ENCODE measurements around the gene ALPI.
"Not testable (repeated sequence)": the region's sequence is repeated elsewhere in the genome, so short reads cannot be mapped to it uniquely, and the experiment has no call there.

The ALPI gene

DNA sequence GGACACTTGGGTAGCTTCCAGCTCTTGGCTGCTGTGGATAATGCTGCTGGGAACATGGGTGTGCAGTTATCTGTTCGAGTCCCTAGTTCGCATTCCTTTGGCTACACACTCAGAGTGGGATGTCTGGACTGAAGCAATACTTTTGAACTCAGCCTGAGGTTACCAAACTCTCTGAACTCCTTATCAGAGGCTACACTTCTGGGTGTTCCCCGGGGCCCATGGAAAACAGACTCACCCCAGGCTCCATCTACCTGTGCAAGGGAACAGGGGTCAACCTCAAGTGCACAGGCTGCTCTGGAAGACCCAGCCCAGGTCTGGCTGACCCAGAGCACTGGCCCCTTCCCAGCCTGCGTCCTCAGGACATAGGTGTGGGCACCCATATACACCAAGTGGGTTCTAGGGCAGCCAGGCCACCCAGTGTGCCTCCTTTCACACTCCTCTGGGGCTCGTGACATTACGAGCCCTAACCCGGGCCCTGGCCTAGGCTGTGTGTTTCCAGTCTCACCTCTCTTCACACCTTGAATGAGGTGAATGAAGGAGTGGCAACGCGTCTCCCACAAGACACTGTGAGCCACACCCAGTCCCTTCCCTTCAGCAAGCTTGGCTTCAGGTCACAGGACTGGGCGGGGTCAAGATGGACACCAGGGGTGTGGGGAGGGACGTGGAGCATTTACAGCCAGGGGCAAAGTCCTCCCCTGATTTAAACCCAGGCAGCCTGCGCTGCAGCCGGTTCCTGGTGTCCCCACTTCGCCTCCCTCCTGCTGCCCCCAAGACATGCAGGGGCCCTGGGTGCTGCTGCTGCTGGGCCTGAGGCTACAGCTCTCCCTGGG lies at the start of gene ALPI:
TSS of gene ALPI (plus strand) at position 728 of the 830 bp plus-strand sequence. CDS start at position 775, 47 bp downstream.
- no peak for ATAC-seq

DNA sequence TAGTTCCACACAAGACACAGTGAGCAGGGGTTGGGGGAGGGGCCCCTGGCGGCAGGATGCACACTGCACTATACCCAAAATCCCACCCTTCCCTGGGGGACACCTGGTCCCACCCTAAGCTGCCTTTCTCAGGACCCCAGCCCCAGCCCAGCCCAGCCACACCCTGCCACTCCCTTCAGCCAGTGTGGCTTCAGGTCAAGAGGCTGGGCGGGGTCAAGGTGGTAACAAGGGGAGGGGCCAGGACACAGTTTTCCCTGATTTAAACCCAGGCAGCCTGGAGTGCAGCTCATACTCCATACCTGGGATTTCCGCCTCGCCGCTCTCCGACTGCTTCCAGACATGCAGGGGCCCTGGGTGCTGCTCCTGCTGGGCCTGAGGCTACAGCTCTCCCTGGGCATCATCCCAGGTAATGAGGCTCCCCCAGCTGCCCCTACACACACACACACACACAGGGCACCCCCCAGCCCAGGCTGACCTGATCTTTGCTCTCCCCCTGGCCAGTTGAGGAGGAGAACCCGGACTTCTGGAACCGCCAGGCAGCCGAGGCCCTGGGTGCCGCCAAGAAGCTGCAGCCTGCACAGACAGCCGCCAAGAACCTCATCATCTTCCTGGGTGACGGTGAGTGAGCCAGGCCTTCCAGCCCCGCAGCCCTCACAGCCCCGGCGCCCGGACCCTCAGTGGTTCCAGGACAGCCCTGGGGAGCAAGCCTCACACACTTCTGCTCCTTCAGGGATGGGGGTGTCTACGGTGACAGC lies 49.2 kb upstream of the ALPI start, which contains the start of gene ALPG:
TSS of gene ALPG (plus strand) at position 289 of the 755 bp plus-strand sequence. CDS start at position 340, 51 bp downstream.
- no peak for ATAC-seq

GRCh38 chr2:232407428-232408150 lies 48.4 kb upstream of the ALPI start:
- not testable (repeated sequence) for ATAC-seq

- ATAC-seq: not testable (repeated sequence)
Measured at GRCh38 chr2:232408269-232408668, 47.7 kb upstream of the ALPI start.

- ATAC-seq: not testable (repeated sequence)
Measured at GRCh38 chr2:232409617-232410016, 46.3 kb upstream of the ALPI start.

DNA sequence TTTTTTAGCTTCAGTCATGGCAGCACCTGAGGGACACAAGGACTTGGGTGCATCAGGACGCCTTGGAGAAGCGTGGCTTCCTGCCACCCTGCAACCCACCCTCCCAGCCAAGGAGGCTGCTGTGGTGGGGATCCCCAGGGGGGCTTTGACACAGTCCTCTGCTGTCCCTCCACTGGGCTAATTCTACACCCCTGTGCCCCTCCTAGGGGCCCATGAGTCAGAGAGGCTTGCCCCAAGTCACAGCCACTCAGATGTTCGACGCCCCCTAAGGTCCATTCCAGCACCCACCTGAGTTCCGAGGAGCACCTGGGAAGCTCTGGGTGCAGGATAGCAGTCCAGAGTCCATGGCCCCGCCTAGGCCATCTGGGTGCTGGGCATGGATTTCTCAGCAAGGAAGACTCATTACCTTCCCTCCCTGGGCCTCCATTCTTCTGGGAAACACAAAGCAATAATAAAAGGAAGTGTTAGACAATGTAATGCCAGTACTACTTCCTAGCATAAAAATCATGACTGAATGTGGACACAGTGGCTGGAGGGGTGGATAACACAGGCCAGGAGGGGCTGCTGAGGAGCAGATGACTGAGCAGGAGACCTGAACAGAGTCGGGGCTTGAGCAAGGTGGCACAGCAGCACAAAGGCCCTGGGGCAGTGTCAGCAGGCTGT lies 45.6 kb upstream of the ALPI start:
- ATAC-seq: no peak

DNA sequence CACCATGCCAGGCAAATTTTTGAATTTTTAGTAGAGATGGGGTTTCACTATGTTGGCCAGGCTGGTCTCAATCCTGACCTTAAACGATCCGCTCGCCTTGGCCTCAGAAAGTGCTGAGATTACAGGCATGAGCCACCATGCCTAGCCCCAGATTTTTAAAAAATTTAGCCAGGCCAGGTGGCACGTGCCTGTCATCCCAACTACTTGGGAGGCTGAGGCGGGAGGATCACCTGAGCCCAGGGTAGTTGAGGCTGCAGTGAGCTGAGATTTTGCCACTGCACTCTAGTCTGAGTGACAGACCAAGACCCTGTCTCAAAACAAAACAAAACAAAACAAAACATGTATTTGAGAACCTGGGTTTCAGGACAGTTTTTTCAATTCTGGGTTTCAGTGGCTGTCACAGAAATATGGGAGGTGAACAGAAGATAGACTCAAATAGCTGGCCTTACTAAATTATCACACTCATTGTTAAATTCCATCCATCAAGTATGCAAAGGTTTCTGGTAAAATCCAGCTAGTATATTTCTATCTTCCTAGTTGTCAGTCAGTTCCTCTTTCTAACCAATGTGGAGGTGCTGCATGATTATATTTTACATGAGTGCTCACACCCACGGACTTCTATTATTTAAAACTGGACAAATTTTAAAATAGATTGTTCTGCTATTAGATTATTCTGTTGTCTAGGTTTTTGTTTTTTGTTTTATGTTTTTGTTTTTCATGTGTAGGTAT lies 43.9 kb upstream of the ALPI start:
- ATAC-seq: no peak

DNA sequence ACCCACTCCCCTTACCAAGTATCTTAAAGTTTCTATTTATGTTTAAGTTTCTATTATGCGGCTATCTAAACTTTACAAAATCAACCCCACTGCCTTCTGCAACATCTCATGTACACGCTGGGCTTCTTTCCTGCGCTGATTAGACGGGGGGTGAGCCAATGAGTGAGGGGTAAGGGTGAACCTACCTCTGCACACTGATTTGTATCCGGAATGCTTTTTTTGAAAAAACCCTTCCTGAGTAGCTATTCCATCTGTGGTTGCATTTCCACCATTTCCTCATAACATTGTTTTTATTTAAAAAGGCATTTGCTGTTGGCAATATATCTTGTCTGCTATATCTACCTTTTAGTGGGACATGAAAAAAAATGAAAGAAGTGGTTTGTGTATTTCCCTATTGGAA lies 43.0 kb upstream of the ALPI start:
- ATAC-seq: no peak

- ATAC-seq: no peak
Measured at GRCh38 chr2:232415138-232415690, 40.7 kb upstream of the ALPI start.

DNA sequence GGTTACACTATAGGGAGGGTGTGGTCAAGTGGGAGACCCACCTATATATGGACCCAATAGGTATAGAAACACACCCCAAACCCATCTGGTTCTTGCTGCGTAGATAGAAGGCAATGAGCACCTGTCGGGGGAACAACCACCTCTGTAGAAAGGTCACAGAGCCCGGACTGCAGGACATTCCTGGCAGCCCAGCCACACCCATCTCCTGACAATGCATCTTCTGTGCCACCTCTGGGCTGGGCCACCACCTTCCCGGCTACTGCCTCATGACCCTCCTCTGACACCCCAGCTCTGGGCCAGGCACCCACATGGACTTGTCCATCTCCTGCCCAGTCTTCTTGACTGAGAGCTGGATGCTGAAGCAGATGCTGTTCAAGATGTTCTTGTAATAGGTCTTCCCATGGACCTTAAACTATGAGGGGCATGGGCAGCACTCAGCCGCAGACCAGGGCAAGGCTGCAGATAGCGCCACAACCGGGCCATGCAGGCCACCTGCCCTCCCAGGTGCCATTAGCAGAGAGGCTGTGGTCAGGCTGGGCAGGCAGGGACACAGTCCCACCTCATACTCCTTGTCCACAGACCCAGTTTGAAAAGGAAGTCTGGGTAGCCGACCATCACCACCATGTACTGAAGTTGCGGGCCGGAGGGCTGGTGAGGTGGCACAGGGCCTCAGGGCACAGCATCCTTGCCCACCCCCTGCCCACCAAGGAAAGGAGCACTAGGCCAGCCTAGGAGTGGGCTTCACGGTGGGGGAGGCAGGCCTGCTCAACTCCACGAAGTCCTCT lies 40.0 kb upstream of the ALPI start:
- no peak for ATAC-seq

GRCh38 chr2:232416521-232417470 lies 39.2 kb upstream of the ALPI start:
- ATAC-seq: no peak

- no peak for ATAC-seq
Measured at GRCh38 chr2:232417489-232417888, 38.5 kb upstream of the ALPI start.

GRCh38 chr2:232418056-232418455 lies 37.9 kb upstream of the ALPI start:
- no peak for ATAC-seq

DNA sequence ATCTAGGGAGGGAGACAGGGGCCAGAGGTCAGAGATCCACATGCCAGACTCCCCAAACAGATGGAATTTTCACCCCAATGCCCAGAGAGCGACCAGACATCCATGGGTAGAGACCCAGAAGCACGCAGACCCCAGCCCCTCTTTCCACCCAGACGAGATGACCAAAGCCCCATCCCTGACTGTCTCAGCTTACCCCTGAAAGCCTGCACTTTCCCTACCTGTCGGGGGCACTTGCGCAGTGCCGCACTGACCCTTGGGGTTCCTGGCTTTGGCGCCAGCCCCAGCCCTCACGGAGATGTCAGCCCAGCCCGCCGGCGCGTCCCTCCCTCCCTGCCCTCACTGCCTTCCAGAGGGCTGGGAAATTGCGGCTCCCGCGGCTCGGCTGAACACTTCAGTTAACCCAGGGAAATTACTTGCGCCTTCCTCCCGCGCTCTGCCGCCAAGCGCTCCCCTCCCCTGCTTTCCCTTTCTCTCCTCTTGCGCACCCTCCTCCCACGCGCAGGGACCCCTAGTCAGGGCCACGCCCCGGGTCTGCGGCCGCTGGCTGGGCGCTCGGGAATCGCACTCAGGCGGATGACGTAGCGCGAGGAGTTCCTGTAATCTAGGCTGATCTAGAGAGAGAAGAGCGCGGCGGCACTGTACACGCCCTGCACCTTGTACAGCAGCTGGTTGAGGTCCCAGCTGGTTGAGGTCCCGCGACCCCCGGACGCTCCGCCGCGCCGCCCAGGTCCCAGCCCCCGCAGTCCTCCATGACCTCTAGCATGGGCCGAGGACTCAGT lies 37.3 kb upstream of the ALPI start:
- ATAC-seq: no peak

DNA sequence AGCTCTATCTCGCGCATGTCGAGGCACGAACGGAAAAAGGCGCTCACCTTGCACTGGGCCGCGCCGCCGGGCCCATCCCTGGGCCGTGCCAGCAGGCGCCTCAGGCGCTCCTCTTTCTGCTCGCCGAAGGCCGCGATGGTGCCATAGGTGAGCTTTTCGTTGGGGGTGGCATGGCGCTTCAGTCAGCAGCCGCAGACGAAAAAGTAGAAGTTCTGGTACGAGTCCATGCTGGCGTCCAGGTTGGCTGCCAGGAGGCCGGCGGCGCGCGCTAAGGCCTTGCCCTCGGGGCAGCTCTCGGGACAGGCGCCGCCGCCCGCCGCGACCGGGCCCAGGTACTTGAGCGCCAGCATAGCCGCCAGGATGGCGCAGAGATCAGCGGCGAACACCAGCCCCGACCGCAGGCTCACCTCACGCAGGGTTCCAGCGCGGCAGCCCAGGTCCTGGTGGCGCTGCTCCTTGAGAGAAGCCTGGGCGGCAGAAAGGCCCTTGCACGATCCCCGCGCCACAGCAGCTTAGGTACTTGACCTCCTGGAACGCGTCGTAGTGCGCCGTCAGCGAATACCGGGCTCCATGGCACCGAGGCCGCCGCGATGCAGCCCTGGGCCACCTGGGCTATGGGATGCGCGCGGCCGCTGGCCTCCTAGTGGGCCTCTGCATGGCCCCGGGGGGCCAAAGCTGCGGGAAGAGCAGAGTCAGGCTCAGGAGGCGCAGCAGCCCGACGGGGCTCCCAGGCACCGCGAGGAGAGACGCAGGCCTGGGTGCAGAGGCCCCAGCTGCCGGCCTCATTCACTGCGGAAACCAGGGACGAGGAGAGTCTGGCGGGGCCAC lies 36.5 kb upstream of the ALPI start:
- no peak for ATAC-seq

DNA sequence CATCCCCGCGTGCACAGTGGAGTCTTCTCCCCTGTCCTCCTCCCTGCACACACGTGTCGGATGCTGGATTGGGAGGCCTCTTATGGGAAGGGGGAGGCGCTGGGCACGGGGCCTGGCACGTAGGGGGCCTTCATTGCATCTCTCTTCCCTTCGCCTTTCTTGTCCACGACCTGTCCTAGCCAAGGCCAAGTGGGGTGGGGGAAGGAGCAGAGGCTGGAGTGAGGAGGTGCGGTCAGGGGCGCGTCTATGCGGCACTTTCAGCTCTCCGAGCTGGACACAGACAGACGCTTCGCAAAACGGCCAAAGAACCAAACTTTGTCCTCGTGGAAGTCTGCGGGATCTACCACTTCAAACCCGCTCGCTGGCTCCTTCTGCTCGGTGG lies 35.9 kb upstream of the ALPI start:
- no peak for ATAC-seq

DNA sequence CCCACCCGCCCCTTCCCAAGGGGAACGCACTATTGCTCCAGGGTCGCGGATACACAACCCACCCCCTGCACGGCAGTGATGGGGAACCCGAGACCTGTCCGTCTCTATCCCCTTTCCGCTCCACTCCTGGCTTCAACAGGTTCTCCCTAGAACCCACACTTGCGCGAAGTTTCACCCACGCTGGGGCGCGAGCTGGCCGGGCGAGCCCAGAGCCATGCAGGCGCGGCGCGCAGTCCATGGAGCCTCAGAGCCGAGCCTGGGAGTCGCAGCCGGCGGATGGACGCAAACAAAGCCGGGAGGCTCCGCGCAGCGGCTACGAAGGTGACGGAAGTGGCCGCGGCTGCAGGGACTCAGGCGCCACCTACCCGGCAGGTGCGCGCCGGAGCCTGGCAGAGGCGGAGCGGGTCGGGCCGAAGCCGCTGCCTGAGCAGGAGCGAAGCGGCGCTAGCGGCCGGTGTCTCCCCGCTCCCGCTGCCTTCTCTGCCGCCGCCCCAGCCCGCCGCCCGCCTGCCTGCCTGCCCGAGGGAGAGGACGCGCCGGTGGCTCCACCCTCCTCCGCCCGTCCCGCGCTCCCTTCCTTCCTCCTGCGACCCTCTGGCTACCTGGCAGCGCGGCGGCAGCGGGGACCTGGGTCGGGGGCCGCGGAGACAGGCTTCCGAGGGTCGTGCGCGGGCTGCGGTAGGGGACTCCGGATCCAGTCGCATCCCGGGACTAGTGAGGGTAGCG lies 35.3 kb upstream of the ALPI start:
- peak in 1 of 2 donors; percentile 17 for ATAC-seq

All from activated CD4-positive, CD25-positive, alpha-beta regulatory T cell treated with anti-CD3 and anti-CD28 coated beads, Interleukin-2, amount 50 U/mL, for 24 hours (primary cell).